ENCODE results near the gene ESRRA. TPM values are rescaled to one million over a fixed set of nuclear protein-coding genes. Genes with fewer than 3 reads are reported as not detected.

Gene ESRRA
- polyA plus RNA-seq, 1 donor (not counting 4 experiments of a cell fraction or from before 2014, with no cell fraction given), result 20.8 TPM

- FAIRE-seq, result no peak
- no peaks in the 10 kb centered on the region for H3K9me1 ChIP-seq (ENCODE audit: control insufficient read depth, extremely low read depth, insufficient read depth, low read length)
- peak overlapping the region; percentile 48 for H3K4me2 ChIP-seq (ENCODE audit: control insufficient read depth, extremely low read depth, insufficient read depth, low read depth, low read length)
- dilution Hi-C loops (cut with MboI; ENCODE audit: extremely low pct_ligation_motif_present, low sequenced_read_pairs), result no loop called here
- H3K4me3 ChIP-seq (ENCODE audit: control insufficient read depth in 2 of 3, extremely low read depth in 1 of 3, insufficient read depth in 2 of 3, low read depth in 1 of 3, low read length in 3 of 3), result peak overlapping the region; percentile 8 to 34 (median 25)
- peaks cover 0 to 4% of the 10 kb centered on the region in 2 experiments for H3K36me3 ChIP-seq (ENCODE audit: control insufficient read depth in 2 of 2, extremely low read depth in 1 of 2, insufficient read depth in 2 of 2, low read length in 2 of 2)
- H3K79me2 ChIP-seq (ENCODE audit: control insufficient read depth, insufficient read depth, low read length), result no peaks in the 10 kb centered on the region
- no peak overlapping the region for H3K9ac ChIP-seq (ENCODE audit: control insufficient read depth, extremely low read depth, insufficient read depth, low read length)
- H3K4me1 ChIP-seq (ENCODE audit: control insufficient read depth, extremely low read depth, insufficient read depth, low read length), result peaks cover 6% of the 10 kb centered on the region
- H3K9me3 ChIP-seq (ENCODE audit: control insufficient read depth, low read depth, low read length), result no peaks in the 10 kb centered on the region
- peak; percentile 73 for TF ChIP-seq EZH2 (IDR thresholded peaks at IDR 0.05; ENCODE audit: low read length)
- TF ChIP-seq CTCF (optimal IDR thresholded peaks at IDR 0.05 in 1 of 3, IDR thresholded peaks at IDR 0.05 in 1 of 3, conservative IDR thresholded peaks at IDR 0.05 in 1 of 3; ENCODE audit: extremely low read depth in 1 of 3, insufficient read depth in 2 of 3, low read length in 3 of 3), result no peak
- no peaks in the 10 kb centered on the region for H4K20me1 ChIP-seq (ENCODE audit: control insufficient read depth, extremely low read depth, insufficient read depth, low read length)
- H3K27ac ChIP-seq (ENCODE audit: control insufficient read depth, insufficient read depth, low read length), result no peak overlapping the region
- H3K27me3 ChIP-seq (ENCODE audit: control insufficient read depth, extremely low read depth, insufficient read depth, low read length), result peaks cover 39% of the 10 kb centered on the region
- no peak overlapping the region for H2AFZ ChIP-seq (ENCODE audit: control insufficient read depth, low read length)
- no peak for DNase-seq (ENCODE audit: low read depth, low spot score)
Measured at GRCh38 chr11:64291752-64292459, 13.4 kb upstream of the ESRRA start.

GRCh38 chr11:64292460-64293254 is 12.7 kb upstream of the ESRRA start:
- H3K9ac ChIP-seq (ENCODE audit: control insufficient read depth, extremely low read depth, insufficient read depth, low read length), result no peak overlapping the region
- peak overlapping the region; percentile 8 to 34 (median 25) for H3K4me3 ChIP-seq (ENCODE audit: control insufficient read depth in 2 of 3, extremely low read depth in 1 of 3, insufficient read depth in 2 of 3, low read depth in 1 of 3, low read length in 3 of 3)

More at GRCh38 chr11:64292460-64293254, 12.7 kb upstream of the ESRRA start:
- H3K4me1 ChIP-seq (ENCODE audit: control insufficient read depth, extremely low read depth, insufficient read depth, low read length), result peaks cover 6% of the 10 kb centered on the region
- no peaks in the 10 kb centered on the region for H3K9me3 ChIP-seq (ENCODE audit: control insufficient read depth, low read depth, low read length)
- H2AFZ ChIP-seq (ENCODE audit: control insufficient read depth, low read length), result no peak overlapping the region
- TF ChIP-seq EZH2 (IDR thresholded peaks at IDR 0.05; ENCODE audit: low read length), result peak; percentile 69
- no peak for TF ChIP-seq CTCF (optimal IDR thresholded peaks at IDR 0.05 in 1 of 3, IDR thresholded peaks at IDR 0.05 in 1 of 3, conservative IDR thresholded peaks at IDR 0.05 in 1 of 3; ENCODE audit: extremely low read depth in 1 of 3, insufficient read depth in 2 of 3, low read length in 3 of 3)
- H3K27me3 ChIP-seq (ENCODE audit: control insufficient read depth, extremely low read depth, insufficient read depth, low read length), result peaks cover 46% of the 10 kb centered on the region
- H4K20me1 ChIP-seq (ENCODE audit: control insufficient read depth, extremely low read depth, insufficient read depth, low read length), result no peaks in the 10 kb centered on the region
- no peaks in the 10 kb centered on the region for H3K9me1 ChIP-seq (ENCODE audit: control insufficient read depth, extremely low read depth, insufficient read depth, low read length)
- H3K27ac ChIP-seq (ENCODE audit: control insufficient read depth, insufficient read depth, low read length), result no peak overlapping the region
- H3K79me2 ChIP-seq (ENCODE audit: control insufficient read depth, insufficient read depth, low read length), result no peaks in the 10 kb centered on the region
- peaks cover 0 to 2% of the 10 kb centered on the region in 2 experiments for H3K36me3 ChIP-seq (ENCODE audit: control insufficient read depth in 2 of 2, extremely low read depth in 1 of 2, insufficient read depth in 2 of 2, low read length in 2 of 2)
- DNase-seq (ENCODE audit: low read depth, low spot score), result no peak
- FAIRE-seq, result no peak
- H3K4me2 ChIP-seq (ENCODE audit: control insufficient read depth, extremely low read depth, insufficient read depth, low read depth, low read length), result peak overlapping the region; percentile 48
- dilution Hi-C loops (cut with MboI; ENCODE audit: extremely low pct_ligation_motif_present, low sequenced_read_pairs), result no loop called here
